GM10248 (cell line): ENCODE results near the gene TEX51.

Experiments used
- CTCF ChIA-PET: fragments of 300-600 bp; sonication (Branson Sonifier 250); formaldehyde crosslinking; extraction: SDS; loops from one replicate; lab custom pipeline; 2021; ENCODE audit warnings: antibody characterized with exemption; lab: Yijun Ruan, JAX
- POLR2A ChIA-PET: fragments of 350-650 bp; sonication (Branson Sonifier 250); formaldehyde crosslinking; extraction: SDS; loops from one replicate; lab custom pipeline; 2020; ENCODE audit warnings: antibody characterized with exemption; lab: Yijun Ruan, JAX
- DNase-seq: peaks from one replicate; pipeline ENCODE4 v3.0.0; 2012; ENCODE audit errors: extremely low spot score
- CTCF ChIP-seq: IDR thresholded peaks from 2 replicates; pipeline ENCODE4 v1.5.1; 2012; ENCODE audit warnings: mild to moderate bottlenecking, low read depth; ENCODE audit errors: extremely low read depth, missing control alignments, control extremely low read depth

Gene TEX51

GRCh38 chr2:126888046-126888445 lies 10.6 kb upstream of the TEX51 start:
- POLR2A ChIA-PET = no interaction called here
- no peak for TF ChIP-seq CTCF
- no peak for DNase-seq
- CTCF ChIA-PET = interaction anchor here (1.0 to 2.3 kb wide), 3 partner anchors 26 to 84 kb away, joined by 3 to 6 read pairs (median 3); no protein-coding TSS in a partner anchor

- no peak for DNase-seq
- no peak for TF ChIP-seq CTCF
- CTCF ChIA-PET = interaction anchor here (1.7 kb wide), 1 partner anchor 25 kb away, joined by 3 read pairs; no protein-coding TSS in a partner anchor
- POLR2A ChIA-PET = no interaction called here
Observed at GRCh38 chr2:126889071-126889470, 9.6 kb upstream of the TEX51 start.

DNA sequence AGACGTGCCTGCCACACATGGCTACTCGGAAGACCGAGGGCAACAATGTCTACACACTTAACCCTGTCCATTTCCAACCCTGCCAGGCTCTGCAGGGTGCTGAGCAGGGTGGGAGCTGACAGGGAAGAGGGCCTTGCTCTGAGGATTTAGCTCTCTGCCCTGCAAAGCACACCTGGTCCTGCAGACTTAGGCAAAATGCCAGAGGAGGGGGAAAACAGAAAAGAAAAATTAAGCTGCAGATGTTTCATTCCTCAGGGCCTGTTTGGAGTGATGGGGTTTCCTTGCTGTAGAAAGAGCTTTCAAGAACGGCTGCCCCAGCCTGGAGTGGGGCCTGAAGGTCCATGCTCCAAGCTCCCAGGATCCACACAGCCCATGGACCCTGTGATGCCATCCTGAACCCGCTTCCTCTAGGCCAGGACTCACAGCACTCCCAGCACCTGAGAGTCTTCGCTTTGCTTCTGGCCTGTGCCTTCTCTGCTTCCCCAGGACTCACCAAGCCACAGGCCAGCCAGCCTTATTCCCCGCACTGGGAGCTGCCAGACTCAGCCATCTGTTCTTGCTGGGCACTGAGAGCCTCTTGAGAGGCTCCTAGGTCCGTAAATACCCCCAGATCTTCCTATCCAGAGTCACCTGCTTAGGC lies 9.1 kb upstream of the TEX51 start:
- no peak for DNase-seq
- ChIA-PET CTCF (interaction anchor here (1.4 kb wide), 1 partner anchor 82 kb away, joined by 6 read pairs; no protein-coding TSS in a partner anchor), POLR2A (no interaction called here)
- no peak for TF ChIP-seq CTCF

- no peak for TF ChIP-seq CTCF
- ChIA-PET CTCF (interaction anchor here (1.4 kb wide), 1 partner anchor 81 kb away, joined by 6 read pairs; no protein-coding TSS in a partner anchor), POLR2A (no interaction called here)
- DNase-seq = no peak
Observed at GRCh38 chr2:126890136-126890510, 8.6 kb upstream of the TEX51 start.

DNA sequence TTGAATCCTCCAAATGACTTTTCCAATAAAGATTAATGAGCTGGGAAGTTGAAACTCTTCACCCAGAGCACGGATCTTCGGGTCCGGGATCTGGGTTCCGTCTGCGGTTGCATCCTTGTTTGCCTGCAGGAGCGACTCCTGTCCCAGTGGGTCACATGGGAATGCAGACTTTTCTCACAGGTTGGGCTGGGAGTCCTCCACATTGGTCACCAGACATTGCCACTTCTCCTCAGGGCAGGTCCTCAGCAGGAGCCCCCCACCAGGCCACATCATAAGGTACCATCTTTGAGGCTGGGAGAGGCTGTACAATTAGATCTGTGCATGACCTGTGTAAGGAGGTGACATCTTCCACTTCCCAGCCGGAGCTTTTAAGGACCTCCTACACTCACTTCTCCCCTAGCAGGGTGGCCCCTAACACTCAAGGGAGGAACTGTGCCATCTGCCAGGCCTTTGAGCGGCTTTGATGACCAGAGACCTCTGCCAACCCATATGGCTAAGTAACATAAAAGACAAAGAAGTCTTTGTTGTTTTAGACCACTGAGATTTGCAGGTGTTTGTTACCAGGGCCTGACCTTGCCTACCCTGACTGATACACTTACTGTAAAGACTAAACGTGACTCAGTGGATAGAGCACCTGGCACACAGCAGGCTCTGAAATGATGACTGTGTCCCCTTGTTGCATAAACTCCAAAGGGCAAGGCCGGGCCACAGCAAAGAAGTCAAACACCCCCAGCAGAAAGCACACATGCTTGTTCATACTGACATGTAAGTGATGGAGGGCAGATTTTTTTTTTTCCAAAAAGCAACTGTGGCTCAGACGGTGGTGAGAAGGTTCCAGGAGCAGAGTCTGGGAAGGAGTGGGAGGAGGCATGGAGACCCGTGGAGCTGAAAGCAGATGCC lies 7.9 kb upstream of the TEX51 start:
- CTCF ChIA-PET = interaction anchor here (1.4 kb wide), 1 partner anchor 81 kb away, joined by 6 read pairs; no protein-coding TSS in a partner anchor
- no peak for TF ChIP-seq CTCF
- no peak for DNase-seq
- POLR2A ChIA-PET = no interaction called here

DNA sequence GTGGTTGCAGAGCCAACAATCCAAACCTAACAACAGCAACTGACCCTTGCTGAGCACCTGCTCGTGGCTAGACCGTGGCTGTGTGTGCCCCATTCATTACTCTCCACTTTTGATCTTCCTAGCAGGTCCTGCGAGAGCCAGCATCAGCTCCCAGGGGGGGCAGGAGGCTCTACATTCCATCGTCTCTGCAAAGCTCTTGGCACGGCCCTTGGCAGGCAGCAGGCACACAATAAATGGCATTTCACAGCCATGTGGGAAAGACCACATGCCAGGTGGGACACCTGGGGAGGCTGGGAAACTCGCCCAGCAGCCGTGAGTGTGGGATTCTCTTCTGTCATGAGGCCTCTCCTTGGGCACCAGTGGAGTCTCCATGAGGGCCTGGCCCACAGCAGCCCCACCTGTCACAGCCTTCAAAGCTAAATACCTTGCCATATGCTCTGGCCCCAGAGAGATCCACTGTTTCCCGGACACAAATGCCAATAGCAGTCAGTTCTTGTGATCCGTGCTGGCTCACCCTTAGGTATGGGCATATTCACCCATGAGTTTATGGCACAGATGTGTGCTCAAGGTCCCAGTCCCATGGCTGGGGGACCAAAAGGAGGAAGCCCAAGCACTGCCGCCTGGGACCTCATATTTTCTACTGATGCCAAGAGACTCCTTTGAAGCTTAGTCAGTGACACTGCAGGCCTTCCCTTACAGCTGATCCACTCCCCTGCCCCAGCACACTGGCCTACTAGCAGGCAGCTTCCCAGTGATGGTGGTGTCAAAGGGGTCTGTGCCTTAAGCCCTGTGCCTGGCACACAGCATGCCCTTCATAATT lies 6.8 kb upstream of the TEX51 start:
- no peak for DNase-seq
- no peak for TF ChIP-seq CTCF
- POLR2A ChIA-PET = no interaction called here
- CTCF ChIA-PET = no interaction called here
